GM23338 (cell line): ENCODE data around the gene FAM114A2.

ENCODE experiments used
- CTCF ChIP-seq, 2 experiments: fragments of 200-600 bp in 1 of 2; sonication (generic) in 1 of 2; conservative IDR thresholded peaks; 2 replicates each; pipeline versions ENCODE4 v1.5.1 to v1.6.1; 2016 to 2017; ENCODE audit warnings: antibody characterized with exemption in 2 of 2, low read depth in 2 of 2, mild to moderate bottlenecking in 2 of 2, moderate library complexity in 1 of 2
- ETS1 ChIP-seq: IDR thresholded peaks from 2 replicates; pipeline ENCODE4 v1.6.1; 2016; ENCODE audit warnings: antibody characterized with exemption
- EZH2 ChIP-seq: fragments of 200-600 bp; sonication (generic); IDR thresholded peaks from one replicate; pipeline ENCODE4 v1.8.0; 2017; ENCODE audit warnings: antibody characterized with exemption, mild to moderate bottlenecking, low read depth; ENCODE audit not compliant: unreplicated experiment
- EZH2phosphoT487 ChIP-seq: fragments of 200-600 bp; sonication (generic); IDR thresholded peaks from one replicate; pipeline ENCODE4 v1.8.1; 2018; ENCODE audit warnings: antibody characterized with exemption; ENCODE audit not compliant: unreplicated experiment
- POLR2AphosphoS5 ChIP-seq: IDR thresholded peaks from 2 replicates; pipeline ENCODE4 v1.6.1; 2016; ENCODE audit warnings: antibody characterized with exemption, low read depth
- REST ChIP-seq: IDR thresholded peaks from one replicate; pipeline ENCODE4 v1.6.1; 2018; ENCODE audit warnings: antibody characterized with exemption; ENCODE audit not compliant: unreplicated experiment

GRCh38 chr5:153952893-153953292, 85.8 kb downstream of the FAM114A2 start:
- no peak for TF ChIP-seq CTCF (conservative IDR thresholded peaks at IDR 0.05; ENCODE audit: low read depth in 2 of 2)
- TF ChIP-seq POLR2AphosphoS5, result no peak
- TF ChIP-seq EZH2, result no peak
- TF ChIP-seq REST, result no peak
- no peak for TF ChIP-seq EZH2phosphoT487
- no peak for TF ChIP-seq ETS1
